GM21381 (cell line): ENCODE measurements around the gene ATG13.

Experiments used
- ATAC-seq: cut with Tn5 transposase; IDR thresholded peaks from one replicate; pipeline ENCODE4 v1.9.1; 2021; ENCODE audit warnings: mild to moderate bottlenecking, moderate library complexity; ENCODE audit not compliant: unreplicated experiment

The ATG13 gene

GRCh38 chr11:46604796-46605195 is 12.6 kb upstream of the ATG13 start:
- no peak for ATAC-seq

GRCh38 chr11:46607516-46607915 is 9.8 kb upstream of the ATG13 start:
- no peak for ATAC-seq

GRCh38 chr11:46609386-46609785 is 8.0 kb upstream of the ATG13 start:
- ATAC-seq = no peak

- ATAC-seq = no peak
Measured at GRCh38 chr11:46611526-46612304, 5.6 kb upstream of the ATG13 start.

GRCh38 chr11:46612326-46612725 is 5.0 kb upstream of the ATG13 start:
- no peak for ATAC-seq

GRCh38 chr11:46615756-46616155 is 1.6 kb upstream of the ATG13 start:
- ATAC-seq = no peak

GRCh38 chr11:46616551-46617133 is 711 bp upstream of the ATG13 start:
- ATAC-seq = peak; percentile 5

GRCh38 chr11:46617972-46618314 is 590 bp downstream of the ATG13 start:
- no peak for ATAC-seq

GRCh38 chr11:46618837-46619236 is 1.5 kb downstream of the ATG13 start:
- ATAC-seq = no peak

GRCh38 chr11:46625406-46625805 is 8.1 kb downstream of the ATG13 start:
- no peak for ATAC-seq

GRCh38 chr11:46628961-46629360 is 11.6 kb downstream of the ATG13 start:
- ATAC-seq = no peak

- ATAC-seq = no peak
Measured at GRCh38 chr11:46630237-46630636, 12.9 kb downstream of the ATG13 start.

- no peak for ATAC-seq
Measured at GRCh38 chr11:46631676-46632075, 14.3 kb downstream of the ATG13 start.

- no peak for ATAC-seq
Measured at GRCh38 chr11:46632502-46632901, 15.1 kb downstream of the ATG13 start.

- ATAC-seq = no peak
Measured at GRCh38 chr11:46633291-46634217, 16.2 kb downstream of the ATG13 start.

- no peak for ATAC-seq
Measured at GRCh38 chr11:46635557-46636139, 18.3 kb downstream of the ATG13 start.

GRCh38 chr11:46637546-46637945 is 20.2 kb downstream of the ATG13 start:
- no peak for ATAC-seq

- ATAC-seq = no peak
Measured at GRCh38 chr11:46639197-46639839, 22.0 kb downstream of the ATG13 start.

- ATAC-seq = no peak
Measured at GRCh38 chr11:46640036-46640788, 22.9 kb downstream of the ATG13 start.

- ATAC-seq = no peak
Measured at GRCh38 chr11:46641639-46642038, 24.3 kb downstream of the ATG13 start.
